ENCODE data around the gene NF2. TPM values are rescaled to one million over a fixed set of nuclear protein-coding genes. Genes with fewer than 3 reads are reported as not detected.

NF2 gene
- total RNA-seq, 1 experiment from 2014 or later: 56.9 TPM

DNA sequence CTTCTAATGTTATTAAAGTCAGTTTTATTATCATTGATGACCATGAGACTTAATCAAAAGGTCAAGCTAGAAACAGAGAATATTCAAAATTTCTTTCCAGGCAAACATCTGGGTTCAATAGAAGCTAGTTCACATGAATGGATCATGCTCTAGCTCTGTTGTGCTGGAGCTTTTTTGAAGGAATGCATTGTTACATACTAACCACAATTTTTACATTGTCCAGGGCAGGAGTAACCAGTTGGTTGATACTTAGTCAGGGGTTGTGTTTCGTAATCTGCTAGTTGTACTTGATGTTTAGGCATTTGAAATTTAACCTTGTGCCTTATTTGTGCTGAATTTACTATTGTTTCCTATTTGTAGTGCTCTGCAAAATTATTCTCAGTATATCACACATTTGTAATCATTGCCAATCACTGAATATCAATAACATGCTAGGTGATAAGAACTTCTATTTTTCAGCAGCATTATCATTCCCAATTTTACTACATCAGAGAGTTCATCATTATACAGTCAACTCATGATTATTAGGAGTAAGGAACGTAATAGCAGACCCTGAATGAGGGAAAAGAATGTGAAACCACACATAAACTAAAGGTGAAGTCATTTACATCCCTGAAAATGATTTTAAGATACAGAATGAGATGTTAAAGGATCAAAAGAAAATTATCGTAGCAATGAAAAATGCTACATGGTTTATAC is 23.2 kb downstream of the NF2 start (continued):
- TF ChIP-seq CDX4 (CRISPR knock-in tag; IDR thresholded peaks at IDR 0.05; ENCODE audit: borderline replicate concordance): no peak
- no peak for TF ChIP-seq RELA (CRISPR knock-in tag; IDR thresholded peaks at IDR 0.05; ENCODE audit: borderline replicate concordance)
- TF ChIP-seq, protein P1, sequence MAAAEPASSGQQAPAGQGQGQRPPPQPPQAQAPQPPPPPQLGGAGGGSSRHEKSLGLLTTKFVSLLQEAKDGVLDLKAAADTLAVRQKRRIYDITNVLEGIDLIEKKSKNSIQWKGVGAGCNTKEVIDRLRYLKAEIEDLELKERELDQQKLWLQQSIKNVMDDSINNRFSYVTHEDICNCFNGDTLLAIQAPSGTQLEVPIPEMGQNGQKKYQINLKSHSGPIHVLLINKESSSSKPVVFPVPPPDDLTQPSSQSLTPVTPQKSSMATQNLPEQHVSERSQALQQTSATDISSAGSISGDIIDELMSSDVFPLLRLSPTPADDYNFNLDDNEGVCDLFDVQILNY (CRISPR knock-in tag; IDR thresholded peaks at IDR 0.05): no peak
- TF ChIP-seq NFATC4 (CRISPR knock-in tag; IDR thresholded peaks at IDR 0.05): no peak
- no peak for TF ChIP-seq ZNF423 (CRISPR knock-in tag; IDR thresholded peaks at IDR 0.05)
- TF ChIP-seq KAT7 (CRISPR knock-in tag; IDR thresholded peaks at IDR 0.05; ENCODE audit: borderline replicate concordance): no peak
- no peak for TF ChIP-seq PRRX2 (CRISPR knock-in tag; IDR thresholded peaks at IDR 0.05)

DNA sequence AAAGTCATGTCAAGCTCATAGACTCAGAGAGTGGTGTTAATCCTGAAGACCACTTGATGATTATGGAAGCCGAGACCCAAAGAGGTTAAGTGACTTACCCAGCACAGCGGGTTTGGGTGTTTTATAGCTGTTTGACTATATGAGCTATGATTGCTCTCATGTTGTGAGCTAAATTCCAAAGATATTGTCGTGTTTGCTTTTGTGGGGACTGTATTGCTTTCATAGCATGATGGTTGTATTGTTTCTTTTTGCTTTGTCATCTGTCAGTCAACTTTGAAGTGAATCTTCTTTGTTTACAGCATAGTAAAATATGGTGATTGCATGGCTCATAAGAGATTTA is 23.7 kb downstream of the NF2 start:
- ChIA-PET POLR2A (no interaction called here), CTCF (interaction anchor here (0.6 to 3.5 kb wide), 5 partner anchors 8 to 74 kb away, joined by 3 to 37 read pairs (median 8); partner anchors contain the start of gene THOC5)
- no peaks in the 10 kb centered on the region for H3K27me3 Mint-ChIP-seq (ENCODE audit: low read depth)
- H3K4me3 Mint-ChIP-seq: no peak overlapping the region
- H3K4me1 Mint-ChIP-seq: peaks cover 50% of the 10 kb centered on the region
- 0 out of 2 replicates have a peak overlapping the region, but pooled peaks have one; percentile 37 for H3K27ac Mint-ChIP-seq
- H3K36me3 Mint-ChIP-seq: no peaks in the 10 kb centered on the region
- no peaks in the 10 kb centered on the region for H3K9me3 Mint-ChIP-seq
- DNase-seq (ENCODE audit: low spot score) (no peak), ATAC-seq (no peak)
- TF ChIP-seq TCF7 (CRISPR knock-in tag; IDR thresholded peaks at IDR 0.05; ENCODE audit: low read depth): no peak
- TF ChIP-seq NFATC4 (CRISPR knock-in tag; IDR thresholded peaks at IDR 0.05): no peak
- TF ChIP-seq RELA (CRISPR knock-in tag; IDR thresholded peaks at IDR 0.05; ENCODE audit: borderline replicate concordance): no peak
- TF ChIP-seq, protein P2, sequence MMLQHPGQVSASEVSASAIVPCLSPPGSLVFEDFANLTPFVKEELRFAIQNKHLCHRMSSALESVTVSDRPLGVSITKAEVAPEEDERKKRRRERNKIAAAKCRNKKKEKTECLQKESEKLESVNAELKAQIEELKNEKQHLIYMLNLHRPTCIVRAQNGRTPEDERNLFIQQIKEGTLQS (CRISPR knock-in tag; conservative IDR thresholded peaks at IDR 0.05): no peak
- no peak for TF ChIP-seq ESRRA (CRISPR knock-in tag; IDR thresholded peaks at IDR 0.05; ENCODE audit: borderline replicate concordance)

DNA sequence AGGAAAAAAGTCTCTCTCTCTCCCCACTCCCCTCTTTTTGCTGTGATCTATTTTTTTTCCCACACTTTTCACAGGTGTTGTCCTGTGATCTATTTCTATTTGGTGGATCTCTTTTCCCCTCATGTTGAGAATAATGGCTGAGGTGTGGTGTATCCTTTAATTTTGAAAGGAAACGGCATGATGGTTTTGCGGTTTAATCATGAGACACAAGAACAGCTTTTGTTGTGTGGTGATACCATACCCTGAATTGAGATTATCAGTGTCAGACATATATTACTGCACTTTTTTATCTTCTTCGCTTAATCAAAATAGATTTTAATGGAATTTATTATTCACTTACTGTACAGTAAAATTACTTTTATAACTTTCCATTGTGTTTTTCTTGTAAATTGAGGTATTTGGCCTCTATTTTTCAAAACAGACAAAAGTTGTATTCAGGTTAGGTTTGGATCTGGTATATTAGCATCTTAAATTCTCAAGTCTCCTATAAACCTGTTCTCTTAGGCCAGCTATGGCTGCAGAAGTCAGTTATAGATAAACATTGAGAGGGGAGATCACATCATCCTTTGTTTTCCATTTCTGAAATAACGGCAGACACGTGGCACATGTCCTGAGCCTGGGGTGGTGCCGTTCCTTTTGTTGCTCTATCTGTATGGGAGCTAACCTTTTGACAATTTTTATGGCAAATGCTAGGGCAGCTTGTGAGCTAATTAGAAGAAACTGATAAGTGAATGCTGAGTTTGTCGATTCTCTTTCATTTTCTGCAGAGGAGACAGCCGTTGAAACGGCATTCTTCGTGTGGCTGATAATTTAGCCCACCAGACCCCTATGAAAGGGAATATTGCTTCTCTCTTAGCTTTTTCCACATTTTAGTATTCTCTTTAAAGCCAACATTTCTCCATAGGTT is 25.8 kb downstream of the NF2 start:
- CTCF ChIA-PET: interaction anchor here (1.4 to 1.7 kb wide), 2 partner anchors 23 to 60 kb away, joined by 3 to 5 read pairs; no protein-coding TSS in a partner anchor
- ATAC-seq: no peak
- no peak overlapping the region for H3K27ac Mint-ChIP-seq
- no peak for TF ChIP-seq ZNF232 (CRISPR knock-in tag; IDR thresholded peaks at IDR 0.05)
- TF ChIP-seq MAX (CRISPR knock-in tag; IDR thresholded peaks at IDR 0.05): no peak
- TF ChIP-seq SMAD3 (CRISPR knock-in tag; IDR thresholded peaks at IDR 0.05; ENCODE audit: borderline replicate concordance): no peak
- TF ChIP-seq, protein P3, sequence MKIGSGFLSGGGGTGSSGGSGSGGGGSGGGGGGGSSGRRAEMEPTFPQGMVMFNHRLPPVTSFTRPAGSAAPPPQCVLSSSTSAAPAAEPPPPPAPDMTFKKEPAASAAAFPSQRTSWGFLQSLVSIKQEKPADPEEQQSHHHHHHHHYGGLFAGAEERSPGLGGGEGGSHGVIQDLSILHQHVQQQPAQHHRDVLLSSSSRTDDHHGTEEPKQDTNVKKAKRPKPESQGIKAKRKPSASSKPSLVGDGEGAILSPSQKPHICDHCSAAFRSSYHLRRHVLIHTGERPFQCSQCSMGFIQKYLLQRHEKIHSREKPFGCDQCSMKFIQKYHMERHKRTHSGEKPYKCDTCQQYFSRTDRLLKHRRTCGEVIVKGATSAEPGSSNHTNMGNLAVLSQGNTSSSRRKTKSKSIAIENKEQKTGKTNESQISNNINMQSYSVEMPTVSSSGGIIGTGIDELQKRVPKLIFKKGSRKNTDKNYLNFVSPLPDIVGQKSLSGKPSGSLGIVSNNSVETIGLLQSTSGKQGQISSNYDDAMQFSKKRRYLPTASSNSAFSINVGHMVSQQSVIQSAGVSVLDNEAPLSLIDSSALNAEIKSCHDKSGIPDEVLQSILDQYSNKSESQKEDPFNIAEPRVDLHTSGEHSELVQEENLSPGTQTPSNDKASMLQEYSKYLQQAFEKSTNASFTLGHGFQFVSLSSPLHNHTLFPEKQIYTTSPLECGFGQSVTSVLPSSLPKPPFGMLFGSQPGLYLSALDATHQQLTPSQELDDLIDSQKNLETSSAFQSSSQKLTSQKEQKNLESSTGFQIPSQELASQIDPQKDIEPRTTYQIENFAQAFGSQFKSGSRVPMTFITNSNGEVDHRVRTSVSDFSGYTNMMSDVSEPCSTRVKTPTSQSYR (CRISPR knock-in tag; IDR thresholded peaks at IDR 0.05): no peak
- TF ChIP-seq NFE2L1 (CRISPR knock-in tag; IDR thresholded peaks at IDR 0.05): no peak
- TF ChIP-seq, protein P4, sequence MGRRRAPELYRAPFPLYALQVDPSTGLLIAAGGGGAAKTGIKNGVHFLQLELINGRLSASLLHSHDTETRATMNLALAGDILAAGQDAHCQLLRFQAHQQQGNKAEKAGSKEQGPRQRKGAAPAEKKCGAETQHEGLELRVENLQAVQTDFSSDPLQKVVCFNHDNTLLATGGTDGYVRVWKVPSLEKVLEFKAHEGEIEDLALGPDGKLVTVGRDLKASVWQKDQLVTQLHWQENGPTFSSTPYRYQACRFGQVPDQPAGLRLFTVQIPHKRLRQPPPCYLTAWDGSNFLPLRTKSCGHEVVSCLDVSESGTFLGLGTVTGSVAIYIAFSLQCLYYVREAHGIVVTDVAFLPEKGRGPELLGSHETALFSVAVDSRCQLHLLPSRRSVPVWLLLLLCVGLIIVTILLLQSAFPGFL (CRISPR knock-in tag; IDR thresholded peaks at IDR 0.05; ENCODE audit: borderline replicate concordance): no peak
- TF ChIP-seq ELF4 (CRISPR knock-in tag; IDR thresholded peaks at IDR 0.05; ENCODE audit: low read depth): no peak
- TF ChIP-seq, protein P5, sequence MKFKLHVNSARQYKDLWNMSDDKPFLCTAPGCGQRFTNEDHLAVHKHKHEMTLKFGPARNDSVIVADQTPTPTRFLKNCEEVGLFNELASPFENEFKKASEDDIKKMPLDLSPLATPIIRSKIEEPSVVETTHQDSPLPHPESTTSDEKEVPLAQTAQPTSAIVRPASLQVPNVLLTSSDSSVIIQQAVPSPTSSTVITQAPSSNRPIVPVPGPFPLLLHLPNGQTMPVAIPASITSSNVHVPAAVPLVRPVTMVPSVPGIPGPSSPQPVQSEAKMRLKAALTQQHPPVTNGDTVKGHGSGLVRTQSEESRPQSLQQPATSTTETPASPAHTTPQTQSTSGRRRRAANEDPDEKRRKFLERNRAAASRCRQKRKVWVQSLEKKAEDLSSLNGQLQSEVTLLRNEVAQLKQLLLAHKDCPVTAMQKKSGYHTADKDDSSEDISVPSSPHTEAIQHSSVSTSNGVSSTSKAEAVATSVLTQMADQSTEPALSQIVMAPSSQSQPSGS (CRISPR knock-in tag; IDR thresholded peaks at IDR 0.05; ENCODE audit: borderline replicate concordance, low read depth): no peak
- no peak for TF ChIP-seq ZNF416 (CRISPR knock-in tag; IDR thresholded peaks at IDR 0.05)
- TF ChIP-seq ZNF138 (CRISPR knock-in tag; conservative IDR thresholded peaks at IDR 0.05): no peak
- no peak for TF ChIP-seq ZNF396 (CRISPR knock-in tag; IDR thresholded peaks at IDR 0.05; ENCODE audit: borderline replicate concordance)
- TF ChIP-seq, protein P6, sequence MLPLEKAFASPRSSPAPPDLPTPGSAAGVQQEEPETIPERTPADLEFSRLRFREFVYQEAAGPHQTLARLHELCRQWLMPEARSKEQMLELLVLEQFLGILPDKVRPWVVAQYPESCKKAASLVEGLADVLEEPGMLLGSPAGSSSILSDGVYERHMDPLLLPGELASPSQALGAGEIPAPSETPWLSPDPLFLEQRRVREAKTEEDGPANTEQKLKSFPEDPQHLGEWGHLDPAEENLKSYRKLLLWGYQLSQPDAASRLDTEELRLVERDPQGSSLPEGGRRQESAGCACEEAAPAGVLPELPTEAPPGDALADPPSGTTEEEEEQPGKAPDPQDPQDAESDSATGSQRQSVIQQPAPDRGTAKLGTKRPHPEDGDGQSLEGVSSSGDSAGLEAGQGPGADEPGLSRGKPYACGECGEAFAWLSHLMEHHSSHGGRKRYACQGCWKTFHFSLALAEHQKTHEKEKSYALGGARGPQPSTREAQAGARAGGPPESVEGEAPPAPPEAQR (CRISPR knock-in tag; IDR thresholded peaks at IDR 0.05): no peak

More for the DNA sequence above, 25.8 kb downstream of the NF2 start:
- Mint-ChIP-seq H3K9me3 (no peaks in the 10 kb centered on the region), H3K36me3 (no peaks in the 10 kb centered on the region), H3K27me3 (ENCODE audit: low read depth) (no peaks in the 10 kb centered on the region), H3K4me3 (no peak overlapping the region), H3K4me1 (peaks cover 41% of the 10 kb centered on the region)
- POLR2A ChIA-PET: no interaction called here
- no peak for DNase-seq (ENCODE audit: low spot score)

Measured in WTC11 (cell line).